ENCODE measurements around the gene FOXK1. TPM values are rescaled to one million over a fixed set of nuclear protein-coding genes. Genes with fewer than 3 reads are reported as not detected.

Gene FOXK1
- total and polyA plus RNA-seq, 2 of the 13 experiments (the other 11 are each of a cell fraction or from before 2014, with no cell fraction given) = 4.6 to 8.8 TPM

- TF ChIP-seq CAMTA2 (CRISPR knock-in tag; IDR thresholded peaks at IDR 0.05; ENCODE audit: borderline replicate concordance) (no peak), ZNF790 (CRISPR knock-in tag; IDR thresholded peaks at IDR 0.05; ENCODE audit: borderline replicate concordance) (no peak), ZNF850 (CRISPR knock-in tag; conservative IDR thresholded peaks at IDR 0.05) (no peak), ZFP1 (CRISPR knock-in tag; IDR thresholded peaks at IDR 0.05) (peak; percentile 34; the same call in 1 of the 2 replicates), TARDBP (CRISPR knock-in tag; IDR thresholded peaks at IDR 0.05) (peak; percentile 50), BORCS8-MEF2B (CRISPR knock-in tag; IDR thresholded peaks at IDR 0.05) (no peak; the same call in 1 of the 2 replicates), ZNF468 (CRISPR knock-in tag; IDR thresholded peaks at IDR 0.05) (no peak), MAFF (IDR thresholded peaks at IDR 0.05; ENCODE audit: low read depth, low read length) (no peak; the same call in 1 of the 2 replicates), HIC2 (CRISPR knock-in tag; IDR thresholded peaks at IDR 0.05; ENCODE audit: low read depth) (no peak), ZNF704 (CRISPR knock-in tag; IDR thresholded peaks at IDR 0.05; ENCODE audit: borderline replicate concordance) (no peak), HDAC6 (IDR thresholded peaks at IDR 0.05; ENCODE audit: low read depth, low read length) (no peak), SAFB2 (CRISPR knock-in tag; IDR thresholded peaks at IDR 0.05; ENCODE audit: borderline replicate concordance, low read depth) (no peak; the same call in 1 of the 2 replicates), ZNF879 (CRISPR knock-in tag; IDR thresholded peaks at IDR 0.05) (no peak), NKX3-1 (CRISPR knock-in tag; IDR thresholded peaks at IDR 0.05) (no peak), ZBTB1 (CRISPR knock-in tag; IDR thresholded peaks at IDR 0.05; ENCODE audit: borderline replicate concordance) (no peak), HOMEZ (CRISPR knock-in tag; IDR thresholded peaks at IDR 0.05; ENCODE audit: low read depth) (no peak), ZBTB37 (CRISPR knock-in tag; IDR thresholded peaks at IDR 0.05) (no peak), GABPB1 (CRISPR knock-in tag; IDR thresholded peaks at IDR 0.05) (peak; percentile 63), KDM3A (CRISPR knock-in tag; IDR thresholded peaks at IDR 0.05; ENCODE audit: low read depth) (no peak), ZNF709 (CRISPR knock-in tag; IDR thresholded peaks at IDR 0.05) (no peak), MYNN (CRISPR knock-in tag; IDR thresholded peaks at IDR 0.05; ENCODE audit: low read depth) (no peak; the same call in 1 of the 2 replicates), MIER2 (CRISPR knock-in tag; IDR thresholded peaks at IDR 0.05) (0 out of 2 replicates have a peak, but pooled peaks have one; percentile 29)
Measured at GRCh38 chr7:4742051-4742573, 60.0 kb downstream of the FOXK1 start (continued).

All from HepG2 (cell line).